NCI-H82 treated with DMSO at 0.1 percent for 48 hours (cell line): Measurements from ENCODE around the gene COL21A1.
A peak's percentile ranks its signal among the peaks of the same experiment; 100 is the strongest.
"Not testable (repeated sequence)": the region's sequence is repeated elsewhere in the genome, so short reads cannot be mapped to it uniquely, and the experiment has no call there.

Source experiments
- DNase-seq: peaks from one replicate; lab custom pipeline; 2025; ENCODE audit not compliant: unreplicated experiment; lab: John Stamatoyannopoulos, UW

The COL21A1 gene

GRCh38 chr6:56246881-56247653, at the start of gene COL21A1:
Gene COL21A1 (minus strand): TSS chr6:56247580. CDS start chr6:56182618, 64,962 bp downstream.
- DNase-seq: peak; percentile 27

GRCh38 chr6:56293781-56294180, 46.4 kb upstream of the COL21A1 start:
- no peak for DNase-seq

GRCh38 chr6:56292505-56293181, 45.3 kb upstream of the COL21A1 start:
- DNase-seq: peak; percentile 46

GRCh38 chr6:56291302-56291917, 44.0 kb upstream of the COL21A1 start:
- DNase-seq: no peak

- no peak for DNase-seq
These were observed 42.3 kb upstream of the COL21A1 start for GRCh38 chr6:56289721-56290120.

- DNase-seq: no peak
These were observed 41.0 kb upstream of the COL21A1 start for GRCh38 chr6:56288347-56288746.

GRCh38 chr6:56282391-56282790, 35.0 kb upstream of the COL21A1 start:
- no peak for DNase-seq

GRCh38 chr6:56280126-56280525, 32.7 kb upstream of the COL21A1 start:
- DNase-seq: no peak

- DNase-seq: no peak
These were observed 32.1 kb upstream of the COL21A1 start for GRCh38 chr6:56279331-56280080.

- DNase-seq: no peak
These were observed 30.8 kb upstream of the COL21A1 start for GRCh38 chr6:56278171-56278591.

GRCh38 chr6:56270812-56271441, 23.5 kb upstream of the COL21A1 start:
- no peak for DNase-seq

- no peak for DNase-seq
These were observed 20.9 kb upstream of the COL21A1 start for GRCh38 chr6:56268266-56268665.

GRCh38 chr6:56266011-56266410, 18.6 kb upstream of the COL21A1 start:
- DNase-seq: no peak

- no peak for DNase-seq
These were observed 16.4 kb upstream of the COL21A1 start for GRCh38 chr6:56263596-56264315.

GRCh38 chr6:56260593-56260992, 13.2 kb upstream of the COL21A1 start:
- DNase-seq: not testable (repeated sequence)

GRCh38 chr6:56259234-56260077, 12.1 kb upstream of the COL21A1 start:
- DNase-seq: no peak

GRCh38 chr6:56255349-56255748, 8.0 kb upstream of the COL21A1 start:
- no peak for DNase-seq

- DNase-seq: no peak
These were observed 2.9 kb upstream of the COL21A1 start for GRCh38 chr6:56250266-56250665.

GRCh38 chr6:56247654-56248122, 308 bp upstream of the COL21A1 start:
- no peak for DNase-seq
